K562 (cell line): Measurements from ENCODE around the gene GAPVD1. TPM values are rescaled to one million over a fixed set of nuclear protein-coding genes. Genes with fewer than 3 reads are reported as not detected.

ENCODE experiments used
- ATAC-seq: fragments of 200-7000 bp; cut with Tn5 transposase; 3 replicates; pipeline ENCODE4 v1.9.1; 2020; ENCODE audit warnings: moderate library complexity
- BruUV-seq: library from RNA; stranded (reverse); fragments of 400-500 nt; replicated peaks from 2 replicates; lab custom pipeline; 2021; lab: Mats Ljungman, UMichigan
- CTCF ChIA-PET: fragments of 300-600 bp; formaldehyde crosslinking; extraction: SDS; loops from one replicate; lab custom pipeline; 2021; ENCODE audit warnings: low intra/inter-chr PET ratio; lab: Yijun Ruan, JAX
- POLR2A ChIA-PET: fragments of 300-600, 350-650 bp; sonication (Branson Sonifier 250); formaldehyde crosslinking; extraction: SDS; loops from one replicate; lab custom pipeline; 2021; ENCODE audit warnings: antibody characterized with exemption, inconsistent platforms; lab: Yijun Ruan, JAX
- DNase-seq, 4 experiments: peaks; one replicate each; pipeline versions ENCODE4 v3.0.0 to v3.0.0-alpha.2; 2011 to 2018; ENCODE audit warnings: low spot score in 3 of 4, mixed read lengths in 3 of 4; ENCODE audit errors: extremely low read depth in 1 of 4
- FAIRE-seq: peaks from 2 replicates; lab custom pipeline; 2011; peaks lifted over from hg19 to GRCh38; lab: Jason Lieb, UNC
- H2AFZ ChIP-seq: 2 replicates; pipeline ENCODE4 v1.6.0; 2011; ENCODE audit warnings: low read depth, low read length, control low read depth, inconsistent platforms
- H3K27ac ChIP-seq: fragments of 200-600 bp; 3 replicates; pipeline ENCODE4 v1.8.0; 2011; ENCODE audit warnings: low read depth, mild to moderate bottlenecking, control low read depth, inconsistent platforms, low read length, moderate library complexity, mixed read lengths; ENCODE audit errors: extremely low read depth
- H3K27me3 ChIP-seq, 2 experiments: fragments of 300-600 bp in 1 of 2; 2 replicates in 1 of 2; 3 replicates in 1 of 2; pipeline versions ENCODE4 v1.6.0 to v1.8.0; 2011; ENCODE audit warnings: inconsistent platforms in 2 of 2, low read length in 2 of 2, mild to moderate bottlenecking in 1 of 2, mixed read lengths in 1 of 2, moderate library complexity in 1 of 2; ENCODE audit not compliant: control insufficient read depth in 2 of 2, insufficient read depth in 2 of 2
- H3K36me3 ChIP-seq: fragments of 300-600 bp; 3 replicates; pipeline ENCODE4 v1.8.0; 2011; ENCODE audit warnings: mild to moderate bottlenecking, low read length, inconsistent platforms; ENCODE audit not compliant: control insufficient read depth, insufficient read depth
- H3K4me1 ChIP-seq, 2 experiments: fragments of 200-600 bp in 1 of 2; replicated peaks in 1 of 2; 2 replicates in 1 of 2; 3 replicates in 1 of 2; pipeline versions ENCODE4 v1.5.1 to v1.8.0; 2011; ENCODE audit warnings: inconsistent platforms in 2 of 2, low read length in 2 of 2, mild to moderate bottlenecking in 1 of 2, mixed read lengths in 1 of 2, moderate library complexity in 1 of 2; ENCODE audit not compliant: control insufficient read depth in 2 of 2, insufficient read depth in 2 of 2
- H3K4me2 ChIP-seq: 2 replicates; pipeline ENCODE4 v1.6.1; 2011; ENCODE audit warnings: low read length, control low read depth, inconsistent platforms, mixed read lengths; ENCODE audit not compliant: insufficient read depth
- H3K4me3 ChIP-seq: fragments of 200-600 bp; sonication (generic), shearing (Covaris generic); 2 replicates; pipeline ENCODE4 v1.5.1; 2016; ENCODE audit warnings: control low read depth, inconsistent platforms
- H3K79me2 ChIP-seq: fragments of 200-600 bp; 3 replicates; pipeline ENCODE4 v1.8.0; 2011; ENCODE audit warnings: low read length, inconsistent platforms; ENCODE audit not compliant: control insufficient read depth, insufficient read depth
- H3K9ac ChIP-seq, 2 experiments: 2 replicates each; pipeline versions ENCODE4 v1.6.0 to v1.6.1; 2011; ENCODE audit warnings: low read depth in 2 of 2, low read length in 2 of 2, control low read depth in 1 of 2, inconsistent platforms in 1 of 2, mild to moderate bottlenecking in 1 of 2, mixed read lengths in 1 of 2; ENCODE audit not compliant: insufficient read depth in 1 of 2
- H3K9me1 ChIP-seq: one replicate; pipeline ENCODE4 v1.6.0; 2011; ENCODE audit warnings: inconsistent platforms, mild to moderate bottlenecking, low read length, moderate library complexity; ENCODE audit not compliant: control insufficient read depth, insufficient read depth
- H3K9me3 ChIP-seq: replicated peaks from 2 replicates; pipeline ENCODE4 v1.5.1; 2011; ENCODE audit warnings: low read depth, low read length, inconsistent platforms; ENCODE audit not compliant: control insufficient read depth, insufficient read depth
- H4K20me1 ChIP-seq: replicated peaks from 2 replicates; pipeline ENCODE4 v1.6.1; 2011; ENCODE audit warnings: low read length, inconsistent platforms, mixed read lengths; ENCODE audit not compliant: control insufficient read depth, insufficient read depth
- BCOR ChIP-seq: fragments of 450-650 bp; IDR thresholded peaks from 2 replicates; pipeline ENCODE4 v1.6.1; 2016
- E2F8 ChIP-seq: fragments of 450-650 bp; IDR thresholded peaks from 2 replicates; pipeline ENCODE4 v1.7.1; 2018; ENCODE audit warnings: mild to moderate bottlenecking, low read depth; ENCODE audit not compliant: partially characterized antibody
- FOXJ3 ChIP-seq: sonication (generic); formaldehyde crosslinking; IDR thresholded peaks from 2 replicates; pipeline ENCODE4 v1.4.0; 2020; ENCODE audit warnings: mild to moderate bottlenecking, missing genetic modification reagents
- FOXK1 ChIP-seq: sonication (generic); formaldehyde crosslinking; IDR thresholded peaks from 2 replicates; pipeline ENCODE4 v1.8.0; 2022; ENCODE audit warnings: missing genetic modification reagents, mild to moderate bottlenecking, borderline replicate concordance
- JUNB ChIP-seq: fragments of 450-650 bp; formaldehyde crosslinking; conservative IDR thresholded peaks from 2 replicates; pipeline ENCODE4 v1.4.0; 2020; ENCODE audit warnings: mild to moderate bottlenecking
- RBM25 ChIP-seq: fragments of 200-400 bp; formaldehyde crosslinking; IDR thresholded peaks from 2 replicates; pipeline ENCODE4 v1.6.1; 2018; ENCODE audit warnings: low read length, low read depth, moderate library complexity; ENCODE audit not compliant: severe bottlenecking
- WGBS: fragments of 100-300 bp; shearing (Covaris generic); methylation state at CpG from one replicate; pipeline ENCODE4 v1.1.6; 2016; ENCODE audit warnings: low coverage, mixed read lengths; ENCODE audit not compliant: insufficient coverage; ENCODE audit errors: missing lambda C conversion rate; 5-methylcytosine and 5-hydroxymethylcytosine counted together
- in situ Hi-C: fragments of 300-500 bp; cut with MboI; formaldehyde crosslinking; loops from 4 replicates; pipeline ENCODE4 v1.15.0; 2018; ENCODE audit warnings: inconsistent platforms, mixed read lengths
- intact Hi-C: fragments of 100-400 bp; cut with micrococcal nuclease; formaldehyde crosslinking; loops from 2 replicates; pipeline ENCODE4 v1.14.2; 2022
- polyA plus RNA-seq, 8 experiments: library from polyadenylated mRNA; depleted of rRNA in 4 of 8; stranded (reverse) in 5 of 8; unstranded in 3 of 8; fragments of >200 nt; fragmentation: Nextera tagmentation in 2 of 8; fragmentation: Illumina TruSeq in 1 of 8; extraction: Ambion mirVana in 2 of 8; extraction: Trizol in 1 of 8; gene quantifications; 2 replicates each; pipeline versions ENCODE4 v1.2.1 to v1.2.3, GENCODE V29; 2011 to 2014; ENCODE audit warnings: inconsistent platforms in 1 of 8, missing spikeins in 1 of 8
- total RNA-seq, 7 experiments: library from RNA; depleted of rRNA in 6 of 7; stranded (reverse); fragments of >200 nt in 6 of 7; fragmentation: Illumina TruSeq in 2 of 7; extraction: Trizol in 2 of 7; gene quantifications; 2 replicates each; pipeline versions ENCODE4 v1.2.1 to v1.2.3, GENCODE V29; 2011 to 2021; ENCODE audit warnings: low replicate concordance in 1 of 7

Gene GAPVD1
- total and polyA plus RNA-seq, 9 of the 15 experiments (the other 6 are each of a cell fraction or from before 2014, with no cell fraction given): 9.5 to 66.1 (median 45.5) TPM

- Histone ChIP-seq H2AFZ (0 out of 2 replicates have a peak overlapping the region, but pooled peaks have one; percentile 32), H3K79me2 (no peaks in the 10 kb centered on the region), H3K27ac (no peak overlapping the region), H3K9ac (no peak overlapping the region), H3K4me1 (peaks cover 0 to 27% of the 10 kb centered on the region in 2 experiments; a peak in 3 of 5 replicates), H3K27me3 (no peaks in the 10 kb centered on the region; a peak in 1 of 5 replicates), H4K20me1 (no peaks in the 10 kb centered on the region), H3K4me3 (no peak overlapping the region), H3K4me2 (no peak overlapping the region), H3K36me3 (no peaks in the 10 kb centered on the region), H3K9me1 (no peaks in the 10 kb centered on the region)
- DNase-seq (no peak), FAIRE-seq (no peak), ATAC-seq (no peak; the same call in 2 of the 3 replicates)
- in situ Hi-C loops (loop anchor here (10.0 kb wide), 1 partner anchor 994 kb away; no protein-coding TSS in a partner anchor), intact Hi-C loops (no loop called here)
- no TSS peak for BruUV-seq
- ChIA-PET POLR2A (no interaction called here), CTCF (no interaction called here)
- WGBS: 34% methylated on average over 11 of the region's 12 CpGs
- no peak for TF ChIP-seq FOXK1 (CRISPR knock-in tag)
- TF ChIP-seq E2F8: no peak
- 0 out of 2 replicates have a peak, but pooled peaks have one; percentile 33 for TF ChIP-seq BCOR
- peak; percentile 28 for TF ChIP-seq RBM25
- no peak for TF ChIP-seq FOXJ3 (CRISPR knock-in tag)
- no peak for TF ChIP-seq JUNB
- TF ChIP-seq, all 486 proteins: peak for 2
- no peaks in the 10 kb centered on the region; the same call in 1 of the 2 replicates for H3K9me3 ChIP-seq
These were observed 139.4 kb downstream of the GAPVD1 start for GRCh38 chr9:125400725-125401716.
